Kidney epithelial cell (primary cell): ENCODE results near the gene LIG1. TPM values are rescaled to one million over a fixed set of nuclear protein-coding genes. Genes with fewer than 3 reads are reported as not detected.

Experiments
- DNase-seq: peaks from one replicate; pipeline ENCODE4 v3.0.0-alpha.2; 2010; ENCODE audit warnings: low read depth
- H3K27me3 ChIP-seq: 2 replicates; pipeline ENCODE4 v1.6.0; 2011; ENCODE audit warnings: low read length; ENCODE audit not compliant: control insufficient read depth, insufficient read depth
- H3K36me3 ChIP-seq: 2 replicates; pipeline ENCODE4 v1.5.1; 2011; ENCODE audit warnings: low read length; ENCODE audit not compliant: control insufficient read depth, insufficient read depth
- H3K4me3 ChIP-seq: 2 replicates; pipeline ENCODE4 v1.5.1; 2011; ENCODE audit warnings: low read depth, mild to moderate bottlenecking, control low read depth, low read length
- CTCF ChIP-seq: IDR thresholded peaks from 2 replicates; pipeline ENCODE4 v1.5.1; 2011; ENCODE audit warnings: mild to moderate bottlenecking, moderate library complexity, low read length, control low read depth, inconsistent platforms; ENCODE audit not compliant: insufficient read depth, poor library complexity, severe bottlenecking
- total RNA-seq: library from RNA; depleted of rRNA; stranded (reverse); fragments of >200 nt; gene quantifications from 2 replicates; pipeline ENCODE4 v1.2.3, GENCODE V29; 2015

Gene LIG1
- total RNA-seq, 1 donor from 2014 or later, result 15.0 TPM

GRCh38 chr19:48186541-48186991 is 16.4 kb upstream of the LIG1 start:
- H3K36me3 ChIP-seq, result no peaks in the 10 kb centered on the region
- no peak for DNase-seq
- TF ChIP-seq CTCF, result no peak

GRCh38 chr19:48186015-48186414 is 15.9 kb upstream of the LIG1 start:
- Histone ChIP-seq H3K36me3 (no peaks in the 10 kb centered on the region), H3K4me3 (no peak overlapping the region), H3K27me3 (no peaks in the 10 kb centered on the region)
- TF ChIP-seq CTCF, result no peak
- no peak for DNase-seq

More at GRCh38 chr19:48186541-48186991, 16.4 kb upstream of the LIG1 start:
- Histone ChIP-seq H3K27me3 (no peaks in the 10 kb centered on the region), H3K4me3 (no peak overlapping the region)

- no peak for TF ChIP-seq CTCF
- Histone ChIP-seq H3K27me3 (no peaks in the 10 kb centered on the region), H3K4me3 (no peak overlapping the region), H3K36me3 (no peaks in the 10 kb centered on the region)
- no peak for DNase-seq
Measured at GRCh38 chr19:48183356-48183755, 13.2 kb upstream of the LIG1 start.

GRCh38 chr19:48182434-48182833 is 12.3 kb upstream of the LIG1 start:
- Histone ChIP-seq H3K27me3 (no peaks in the 10 kb centered on the region), H3K36me3 (no peaks in the 10 kb centered on the region), H3K4me3 (no peak overlapping the region)
- TF ChIP-seq CTCF, result no peak
- DNase-seq, result no peak

- no peak for DNase-seq
- no peaks in the 10 kb centered on the region for H3K27me3 ChIP-seq
- no peak overlapping the region for H3K4me3 ChIP-seq
- no peak for TF ChIP-seq CTCF
- H3K36me3 ChIP-seq, result no peaks in the 10 kb centered on the region
Measured at GRCh38 chr19:48181505-48181904, 11.4 kb upstream of the LIG1 start.

GRCh38 chr19:48176226-48176625 is 6.1 kb upstream of the LIG1 start:
- TF ChIP-seq CTCF, result no peak
- Histone ChIP-seq H3K36me3 (peaks cover 1% of the 10 kb centered on the region), H3K27me3 (no peaks in the 10 kb centered on the region), H3K4me3 (no peak overlapping the region)
- no peak for DNase-seq
